Stomach smooth muscle (tissue), 2 donors: ENCODE results near the gene ASB7.

Experiments
- H3K27ac ChIP-seq: one replicate; pipeline ENCODE4 v1.7.0; 2013; ENCODE audit warnings: mild to moderate bottlenecking, low read length, inconsistent platforms
- H3K27me3 ChIP-seq, 2 donors: one replicate each; pipeline ENCODE4 v1.7.0; 2013; ENCODE audit warnings: low read length in 2 of 2; ENCODE audit not compliant: insufficient read depth in 2 of 2, control insufficient read depth in 1 of 2
- H3K36me3 ChIP-seq, 2 donors: one replicate each; pipeline ENCODE4 v1.7.0; 2013; ENCODE audit warnings: low read length in 2 of 2; ENCODE audit not compliant: control insufficient read depth in 2 of 2, insufficient read depth in 2 of 2
- H3K4me1 ChIP-seq: one replicate; pipeline ENCODE4 v1.7.0; 2013; ENCODE audit warnings: low read length; ENCODE audit not compliant: control insufficient read depth, insufficient read depth
- H3K4me3 ChIP-seq, 2 donors: one replicate each; pipeline ENCODE4 v1.7.0; 2013; ENCODE audit warnings: low read length in 2 of 2
- H3K9ac ChIP-seq, 2 donors: one replicate each; pipeline ENCODE4 v1.7.0; 2013; ENCODE audit warnings: low read length in 2 of 2, mild to moderate bottlenecking in 1 of 2
- H3K9me3 ChIP-seq, 2 donors: one replicate each; pipeline ENCODE4 v1.7.0; 2013; ENCODE audit warnings: low read length in 2 of 2; ENCODE audit not compliant: control insufficient read depth in 2 of 2
- donor health status: healthy.
- donor health status: Pancreatic carcinoma.

Gene ASB7

GRCh38 chr15:100623301-100623700 lies 20.9 kb downstream of the ASB7 start:
- Histone ChIP-seq H3K4me3 (no peak overlapping the region), H3K9me3 (no peaks in the 10 kb centered on the region), H3K27me3 (no peaks in the 10 kb centered on the region), H3K9ac (no peak overlapping the region), H3K4me1 (no peaks in the 10 kb centered on the region), H3K36me3 (peaks cover 0 to 2% of the 10 kb centered on the region in 2 donors), H3K27ac (no peak overlapping the region)

- Histone ChIP-seq H3K4me3 (no peak overlapping the region), H3K9me3 (no peaks in the 10 kb centered on the region), H3K9ac (no peak overlapping the region)
Observed at GRCh38 chr15:100627789-100628395, 25.5 kb downstream of the ASB7 start.

GRCh38 chr15:100628746-100629145 lies 26.4 kb downstream of the ASB7 start:
- H3K4me1 ChIP-seq = no peaks in the 10 kb centered on the region
- H3K4me3 ChIP-seq = no peak overlapping the region
- H3K9me3 ChIP-seq = no peaks in the 10 kb centered on the region
- no peaks in the 10 kb centered on the region for H3K27me3 ChIP-seq
- H3K36me3 ChIP-seq = peaks cover 14 to 22% of the 10 kb centered on the region in 2 donors
- no peak overlapping the region for H3K9ac ChIP-seq
- H3K27ac ChIP-seq = no peak overlapping the region

More at GRCh38 chr15:100627789-100628395, 25.5 kb downstream of the ASB7 start:
- Histone ChIP-seq H3K4me1 (no peaks in the 10 kb centered on the region), H3K27me3 (no peaks in the 10 kb centered on the region), H3K36me3 (peaks cover 13 to 22% of the 10 kb centered on the region in 2 donors), H3K27ac (no peak overlapping the region)

- Histone ChIP-seq H3K4me1 (peaks cover 11% of the 10 kb centered on the region), H3K9ac (no peak overlapping the region), H3K27ac (no peak overlapping the region), H3K4me3 (no peak overlapping the region), H3K9me3 (no peaks in the 10 kb centered on the region), H3K36me3 (peaks cover 14 to 22% of the 10 kb centered on the region in 2 donors), H3K27me3 (no peaks in the 10 kb centered on the region)
Observed at GRCh38 chr15:100631831-100632230, 29.4 kb downstream of the ASB7 start.

- peaks cover 11% of the 10 kb centered on the region for H3K4me1 ChIP-seq
- H3K4me3 ChIP-seq = no peak overlapping the region
- no peaks in the 10 kb centered on the region for H3K27me3 ChIP-seq
- no peak overlapping the region for H3K27ac ChIP-seq
- H3K9me3 ChIP-seq = no peaks in the 10 kb centered on the region
- peaks cover 14 to 22% of the 10 kb centered on the region in 2 donors for H3K36me3 ChIP-seq
- H3K9ac ChIP-seq = no peak overlapping the region
Observed at GRCh38 chr15:100633763-100634075, 31.3 kb downstream of the ASB7 start.

- Histone ChIP-seq H3K4me1 (peaks cover 13% of the 10 kb centered on the region), H3K27me3 (no peaks in the 10 kb centered on the region), H3K36me3 (peaks cover 12 to 14% of the 10 kb centered on the region in 2 donors), H3K27ac (no peak overlapping the region), H3K9ac (no peak overlapping the region), H3K9me3 (no peaks in the 10 kb centered on the region), H3K4me3 (no peak overlapping the region)
Observed at GRCh38 chr15:100635406-100636071, 33.1 kb downstream of the ASB7 start.

- Histone ChIP-seq H3K9ac (no peak overlapping the region), H3K4me3 (no peak overlapping the region), H3K27me3 (no peaks in the 10 kb centered on the region), H3K36me3 (no peaks in the 10 kb centered on the region), H3K9me3 (no peaks in the 10 kb centered on the region), H3K4me1 (peaks cover 13% of the 10 kb centered on the region), H3K27ac (no peak overlapping the region)
Observed at GRCh38 chr15:100638177-100638730, 35.9 kb downstream of the ASB7 start.

- Histone ChIP-seq H3K36me3 (no peaks in the 10 kb centered on the region), H3K4me1 (peaks cover 2% of the 10 kb centered on the region), H3K27ac (no peak overlapping the region), H3K4me3 (no peak overlapping the region), H3K27me3 (no peaks in the 10 kb centered on the region), H3K9ac (no peak overlapping the region), H3K9me3 (no peaks in the 10 kb centered on the region)
Observed at GRCh38 chr15:100642213-100642949, 40.0 kb downstream of the ASB7 start.

- Histone ChIP-seq H3K36me3 (no peaks in the 10 kb centered on the region), H3K27ac (no peak overlapping the region), H3K4me1 (peaks cover 2% of the 10 kb centered on the region), H3K27me3 (no peaks in the 10 kb centered on the region), H3K4me3 (no peak overlapping the region), H3K9ac (no peak overlapping the region), H3K9me3 (no peaks in the 10 kb centered on the region)
Observed at GRCh38 chr15:100642950-100643338, 40.6 kb downstream of the ASB7 start.

GRCh38 chr15:100645671-100646070 lies 43.3 kb downstream of the ASB7 start:
- Histone ChIP-seq H3K27me3 (no peaks in the 10 kb centered on the region), H3K4me1 (no peaks in the 10 kb centered on the region), H3K4me3 (no peak overlapping the region), H3K9ac (no peak overlapping the region), H3K9me3 (no peaks in the 10 kb centered on the region), H3K27ac (no peak overlapping the region), H3K36me3 (peaks cover 0 to 3% of the 10 kb centered on the region in 2 donors)
